HEK293 (cell line): Measurements from ENCODE around the gene TMEM150A.

Experiments used
- CTCF ChIA-PET: fragments of 350-600 bp; formaldehyde crosslinking; extraction: SDS; loops from one replicate; lab custom pipeline; 2021; ENCODE audit warnings: antibody characterized with exemption; lab: Yijun Ruan, JAX
- POLR2A ChIA-PET: fragments of 300-600 bp; formaldehyde crosslinking; extraction: SDS; loops from one replicate; lab custom pipeline; 2020; ENCODE audit warnings: antibody characterized with exemption, inconsistent platforms; lab: Yijun Ruan, JAX
- H3K27ac ChIP-seq: fragments of 200-500 bp; sonication (Bioruptor generic); 2 replicates; pipeline ENCODE4 v1.5.1; 2014; ENCODE audit warnings: low read depth, low read length, control low read depth, inconsistent platforms; ENCODE audit errors: extremely low read depth
- H3K36me3 ChIP-seq, 2 experiments: fragments of 200-500 bp in 1 of 2; sonication (Bioruptor generic) in 1 of 2; 1 replicate in 1 of 2; 2 replicates in 1 of 2; pipeline ENCODE4 v1.5.1; 2014 to 2017; ENCODE audit warnings: inconsistent platforms in 2 of 2, low read length in 2 of 2; ENCODE audit not compliant: control insufficient read depth in 2 of 2, insufficient read depth in 1 of 2
- H3K4me1 ChIP-seq: fragments of 200-500 bp; sonication (Bioruptor generic); 2 replicates; pipeline ENCODE4 v1.5.1; 2014; ENCODE audit warnings: mild to moderate bottlenecking, low read length, inconsistent platforms; ENCODE audit not compliant: control insufficient read depth, insufficient read depth
- H3K4me3 ChIP-seq: 2 replicates; pipeline ENCODE4 v1.5.1; 2011; ENCODE audit warnings: low read depth, mild to moderate bottlenecking, control low read depth, low read length, moderate library complexity
- H3K9me3 ChIP-seq: fragments of 200-500 bp; sonication (Bioruptor generic); 2 replicates; pipeline ENCODE4 v1.5.1; 2014; ENCODE audit warnings: low read depth, low read length, inconsistent platforms; ENCODE audit not compliant: control insufficient read depth, insufficient read depth
- GLIS1 ChIP-seq: fragments of 450-650 bp; formaldehyde crosslinking; IDR thresholded peaks from 2 replicates; pipeline ENCODE4 v1.5.1; 2016; ENCODE audit warnings: missing biosample characterization, missing genetic modification characterization
- KLF1 ChIP-seq: fragments of 450-650 bp; formaldehyde crosslinking; IDR thresholded peaks from 2 replicates; pipeline ENCODE4 v1.5.1; 2016; ENCODE audit warnings: missing biosample characterization, missing genetic modification characterization
- KLF9 ChIP-seq: fragments of 450-650 bp; formaldehyde crosslinking; IDR thresholded peaks from 2 replicates; pipeline ENCODE4 v1.5.1; 2016; ENCODE audit warnings: missing biosample characterization, missing genetic modification characterization, low read depth
- OSR2 ChIP-seq: fragments of 450-650 bp; formaldehyde crosslinking; IDR thresholded peaks from 2 replicates; pipeline ENCODE4 v1.5.1; 2016; ENCODE audit warnings: missing biosample characterization, missing genetic modification characterization
- PRDM2 ChIP-seq: fragments of 450-650 bp; formaldehyde crosslinking; IDR thresholded peaks from 2 replicates; pipeline ENCODE4 v1.5.1; 2016; ENCODE audit warnings: missing biosample characterization, missing genetic modification characterization, borderline replicate concordance
- ZBTB20 ChIP-seq: fragments of 450-650 bp; formaldehyde crosslinking; IDR thresholded peaks from 2 replicates; pipeline ENCODE4 v1.5.1; 2016; ENCODE audit warnings: missing biosample characterization, missing genetic modification characterization
- ZBTB48 ChIP-seq: fragments of 450-650 bp; formaldehyde crosslinking; IDR thresholded peaks from 2 replicates; pipeline ENCODE4 v1.5.1; 2016; ENCODE audit warnings: missing biosample characterization, missing genetic modification characterization
- ZBTB7A ChIP-seq: fragments of 450-650 bp; formaldehyde crosslinking; IDR thresholded peaks from 2 replicates; pipeline ENCODE4 v1.5.1; 2016; ENCODE audit warnings: low read depth, missing biosample characterization, missing genetic modification characterization
- ZNF114 ChIP-seq: fragments of 450-650 bp; formaldehyde crosslinking; IDR thresholded peaks from 2 replicates; pipeline ENCODE4 v1.5.0; 2017; ENCODE audit warnings: missing biosample characterization, missing genetic modification characterization
- ZNF366 ChIP-seq: fragments of 450-650 bp; formaldehyde crosslinking; conservative IDR thresholded peaks from 2 replicates; pipeline ENCODE4 v1.5.1; 2016; ENCODE audit warnings: missing biosample characterization, missing genetic modification characterization
- ZNF513 ChIP-seq: fragments of 450-650 bp; IDR thresholded peaks from 2 replicates; pipeline ENCODE4 v1.5.1; 2018; ENCODE audit warnings: missing biosample characterization, missing genetic modification characterization
- ZNF529 ChIP-seq: fragments of 450-650 bp; formaldehyde crosslinking; IDR thresholded peaks from 2 replicates; pipeline ENCODE4 v1.5.1; 2017; ENCODE audit warnings: missing genetic modification characterization, missing biosample characterization; ENCODE audit not compliant: insufficient replicate concordance
- ZNF544 ChIP-seq: fragments of 450-650 bp; formaldehyde crosslinking; IDR thresholded peaks from 2 replicates; pipeline ENCODE4 v1.5.0; 2017; ENCODE audit warnings: missing biosample characterization, missing genetic modification characterization
- ZNF658 ChIP-seq: fragments of 450-650 bp; formaldehyde crosslinking; IDR thresholded peaks from 2 replicates; pipeline ENCODE4; 2016; ENCODE audit warnings: missing biosample characterization, missing genetic modification characterization
- ZNF747 ChIP-seq: fragments of 450-650 bp; formaldehyde crosslinking; IDR thresholded peaks from 2 replicates; pipeline ENCODE4 v1.5.1; 2016; ENCODE audit warnings: missing biosample characterization, missing genetic modification characterization
- ZNF768 ChIP-seq: fragments of 450-650 bp; formaldehyde crosslinking; IDR thresholded peaks from 2 replicates; pipeline ENCODE4 v1.5.1; 2018; ENCODE audit warnings: missing biosample characterization, mild to moderate bottlenecking, missing genetic modification characterization
- TF ChIP-seq, protein P1 (sequence below): fragments of 450-650 bp; formaldehyde crosslinking; IDR thresholded peaks from 2 replicates; pipeline ENCODE4 v1.5.1; 2016; ENCODE audit warnings: missing biosample characterization, missing genetic modification characterization
- TF ChIP-seq, protein P2 (sequence below): fragments of 450-650 bp; formaldehyde crosslinking; IDR thresholded peaks from 2 replicates; pipeline ENCODE4; 2016; ENCODE audit warnings: missing biosample characterization, missing genetic modification characterization

The TMEM150A gene

GRCh38 chr2:85598594-85599340, 3.7 kb downstream of the TMEM150A start:
- Histone ChIP-seq H3K36me3 (peaks cover 7 to 35% of the 10 kb centered on the region in 2 experiments; a peak in 2 of 3 replicates), H3K4me3 (no peak overlapping the region), H3K27ac (no peak overlapping the region), H3K9me3 (no peaks in the 10 kb centered on the region), H3K4me1 (0 out of 2 replicates have a peak, but pooled peaks cover 5% of the 10 kb centered on the region)
- ChIA-PET CTCF (interaction anchor here (0.6 kb wide), 1 partner anchor 143 kb away, joined by 4 read pairs; no protein-coding TSS in a partner anchor), POLR2A (interaction anchor here (1.0 kb wide), 1 partner anchor 15 kb away, joined by 3 read pairs; no protein-coding TSS in a partner anchor)
- no peak for TF ChIP-seq ZNF768 (tag by site-specific recombination)
- no peak for TF ChIP-seq ZNF513 (tag by site-specific recombination)
- TF ChIP-seq ZNF658: no peak
- TF ChIP-seq ZNF544 (tag by site-specific recombination): no peak
- no peak for TF ChIP-seq ZNF366 (tag by site-specific recombination)
- no peak for TF ChIP-seq ZBTB20
- TF ChIP-seq, protein P1, sequence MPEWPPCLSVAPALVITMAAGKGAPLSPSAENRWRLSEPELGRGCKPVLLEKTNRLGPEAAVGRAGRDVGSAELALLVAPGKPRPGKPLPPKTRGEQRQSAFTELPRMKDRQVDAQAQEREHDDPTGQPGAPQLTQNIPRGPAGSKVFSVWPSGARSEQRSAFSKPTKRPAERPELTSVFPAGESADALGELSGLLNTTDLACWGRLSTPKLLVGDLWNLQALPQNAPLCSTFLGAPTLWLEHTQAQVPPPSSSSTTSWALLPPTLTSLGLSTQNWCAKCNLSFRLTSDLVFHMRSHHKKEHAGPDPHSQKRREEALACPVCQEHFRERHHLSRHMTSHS (tag by site-specific recombination): no peak
- no peak for TF ChIP-seq PRDM2 (tag by site-specific recombination)
- no peak for TF ChIP-seq ZNF114 (tag by site-specific recombination)
- TF ChIP-seq ZBTB7A (tag by site-specific recombination): no peak
- TF ChIP-seq, protein P2, sequence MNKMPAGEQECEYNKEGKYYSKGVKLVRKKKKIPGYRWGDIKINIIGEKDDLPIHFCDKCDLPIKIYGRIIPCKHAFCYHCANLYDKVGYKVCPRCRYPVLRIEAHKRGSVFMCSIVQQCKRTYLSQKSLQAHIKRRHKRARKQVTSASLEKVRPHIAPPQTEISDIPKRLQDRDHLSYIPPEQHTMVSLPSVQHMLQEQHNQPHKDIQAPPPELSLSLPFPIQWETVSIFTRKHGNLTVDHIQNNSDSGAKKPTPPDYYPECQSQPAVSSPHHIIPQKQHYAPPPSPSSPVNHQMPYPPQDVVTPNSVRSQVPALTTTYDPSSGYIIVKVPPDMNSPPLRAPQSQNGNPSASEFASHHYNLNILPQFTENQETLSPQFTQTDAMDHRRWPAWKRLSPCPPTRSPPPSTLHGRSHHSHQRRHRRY (tag by site-specific recombination): no peak
- TF ChIP-seq ZNF529: no peak
- TF ChIP-seq KLF1 (tag by site-specific recombination): no peak
- TF ChIP-seq GLIS1: no peak
- no peak for TF ChIP-seq ZNF747 (tag by site-specific recombination)
- TF ChIP-seq KLF9 (tag by site-specific recombination): no peak
- no peak for TF ChIP-seq OSR2 (tag by site-specific recombination)
- no peak for TF ChIP-seq ZBTB48 (tag by site-specific recombination)
- TF ChIP-seq, all 188 proteins: peak for 0
